DMS79 treated with DMSO at 0.1 percent for 48 hours (cell line): ENCODE measurements around the gene UBFD1.
"Not testable (repeated sequence)": the region's sequence is repeated elsewhere in the genome, so short reads cannot be mapped to it uniquely, and the experiment has no call there.

Experiments used
- DNase-seq: peaks from one replicate; lab custom pipeline; 2025; lab: John Stamatoyannopoulos, UW

Gene UBFD1

DNA sequence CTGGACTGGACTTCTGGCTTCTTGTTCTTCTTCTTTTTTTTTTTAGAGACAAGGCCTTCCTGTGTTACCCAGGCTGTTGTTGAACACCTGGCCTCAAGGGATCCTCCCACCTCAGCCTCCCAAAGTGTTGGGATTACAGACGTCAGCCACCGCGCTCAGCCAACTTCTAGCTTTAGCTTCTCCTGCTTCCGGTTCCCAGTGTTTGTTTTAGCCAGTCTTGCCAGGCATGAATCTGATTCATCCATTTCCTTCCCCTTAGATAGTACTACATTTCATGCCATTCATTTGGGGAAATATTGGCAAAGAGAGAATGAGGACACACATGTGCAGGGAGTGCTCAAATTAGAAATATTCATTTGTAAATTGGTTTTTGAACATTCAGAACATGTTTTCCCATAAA is 50.7 kb downstream of the UBFD1 start:
- DNase-seq: no peak

DNA sequence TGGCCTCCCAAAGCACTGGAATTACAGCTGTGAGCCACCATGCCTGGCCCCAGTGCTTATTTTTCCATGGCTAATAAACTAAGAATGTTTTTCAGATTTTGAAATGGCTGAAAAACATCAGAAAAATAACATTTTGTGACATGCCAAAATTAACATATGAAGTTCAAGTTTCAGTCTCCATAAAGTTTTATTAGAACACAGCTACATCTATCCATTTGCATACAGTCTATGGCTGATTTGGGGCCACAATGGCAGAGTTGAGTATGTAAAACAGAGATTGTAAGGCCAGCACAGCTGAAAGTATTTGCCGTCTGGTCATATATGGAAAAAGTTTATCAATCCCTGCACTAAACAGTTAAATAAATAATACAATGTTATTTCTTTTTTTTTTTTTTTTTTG is 52.4 kb downstream of the UBFD1 start:
- DNase-seq: no peak

DNA sequence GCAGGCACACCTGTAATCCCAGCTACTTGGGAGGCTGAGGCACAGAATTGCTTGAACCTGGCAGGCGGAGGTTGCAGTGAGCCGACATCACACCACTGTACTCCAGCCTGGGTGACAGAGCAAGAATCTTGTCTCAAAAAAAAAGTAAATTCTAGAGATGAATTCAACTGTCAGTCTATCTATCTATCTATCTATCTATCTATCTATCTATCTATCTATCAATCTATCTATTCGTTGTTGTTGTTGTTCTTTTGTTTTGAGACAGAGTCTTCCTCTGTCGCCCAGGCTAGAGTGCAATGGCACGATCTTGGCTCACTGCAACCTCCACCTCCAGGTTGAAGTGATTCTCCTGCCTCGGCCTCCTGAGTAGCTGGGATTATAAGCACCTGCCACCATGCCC is 53.4 kb downstream of the UBFD1 start:
- not testable (repeated sequence) for DNase-seq

DNA sequence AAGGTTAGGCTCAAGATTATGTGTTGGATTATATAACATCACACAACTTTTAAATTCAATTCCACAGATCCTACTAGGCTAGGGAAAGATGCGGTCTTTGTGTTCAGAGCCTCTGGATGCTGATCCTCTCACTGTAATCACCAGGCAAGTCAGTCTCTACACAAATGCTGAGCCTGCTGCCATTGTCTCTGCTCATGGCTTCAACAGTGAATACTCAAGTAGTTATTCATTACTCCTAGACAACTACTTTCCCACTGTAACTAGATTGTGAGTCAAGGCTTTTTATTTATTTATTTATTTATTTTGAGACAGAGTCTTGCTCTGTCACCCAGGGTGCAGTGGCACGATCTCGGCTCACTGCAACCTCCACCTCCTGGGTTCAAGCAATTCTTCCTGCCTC is 54.4 kb downstream of the UBFD1 start:
- DNase-seq: no peak

DNA sequence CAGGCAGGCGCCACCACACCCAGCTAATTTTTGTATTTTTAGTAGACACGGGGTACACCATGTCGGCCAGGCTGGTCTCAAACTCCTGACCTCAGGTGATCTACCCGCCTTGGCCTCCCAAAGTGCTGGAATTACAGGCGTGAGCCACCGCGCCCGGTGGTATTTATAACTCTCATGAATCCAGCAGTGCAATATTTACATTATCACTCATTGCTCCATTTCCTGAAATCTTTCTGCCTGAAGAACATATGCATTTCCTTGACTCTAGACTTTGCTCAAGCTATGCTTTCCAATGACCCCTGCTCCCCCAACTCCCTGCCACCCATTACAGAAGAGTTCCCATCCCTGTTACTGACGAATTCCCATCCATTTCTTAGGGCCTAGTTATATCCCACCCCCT is 58.3 kb downstream of the UBFD1 start:
- DNase-seq: no peak
